MG63 (cell line): ENCODE results near the gene ZNF524. TPM values are rescaled to one million over a fixed set of nuclear protein-coding genes. Genes with fewer than 3 reads are reported as not detected.
A peak's percentile ranks its signal among the peaks of the same experiment; 100 is the strongest.

Experiments used
- DNase-seq: peaks from one replicate; pipeline ENCODE4 v3.0.0-alpha.2; 2020
- H3K27me3 ChIP-seq: fragments of 250-450 bp; sonication (Bioruptor Pico); 2 replicates; pipeline ENCODE4 v1.5.1; 2020; ENCODE audit warnings: mild to moderate bottlenecking, moderate library complexity
- H3K36me3 ChIP-seq: fragments of 250-450 bp; sonication (Bioruptor Pico); 2 replicates; pipeline ENCODE4 v1.5.1; 2020; ENCODE audit warnings: mild to moderate bottlenecking, moderate library complexity
- H3K4me3 ChIP-seq: fragments of 250-450 bp; sonication (Bioruptor Pico); 2 replicates; pipeline ENCODE4 v1.5.1; 2020; ENCODE audit warnings: mild to moderate bottlenecking, moderate library complexity
- H3K9me3 ChIP-seq: fragments of 250-450 bp; sonication (Bioruptor Pico); 2 replicates; pipeline ENCODE4 v1.5.1; 2020; ENCODE audit warnings: mild to moderate bottlenecking, moderate library complexity
- total RNA-seq: library from RNA; depleted of rRNA; stranded (reverse); fragments of >200 nt; shearing (Covaris generic); gene quantifications from 2 replicates; pipeline ENCODE4 v1.2.3, GENCODE V29; 2014; ENCODE audit warnings: low replicate concordance

Gene ZNF524
- total RNA-seq, 1 experiment from 2014 or later: 22.4 TPM

GRCh38 chr19:55621673-55622231 is 21.7 kb downstream of the ZNF524 start:
- Histone ChIP-seq H3K36me3 (peaks cover 17% of the 10 kb centered on the region), H3K4me3 (no peak overlapping the region)
- no peak for DNase-seq

GRCh38 chr19:55622242-55622969 is 22.3 kb downstream of the ZNF524 start:
- DNase-seq: no peak
- peaks cover 14% of the 10 kb centered on the region for H3K36me3 ChIP-seq
- no peaks in the 10 kb centered on the region for H3K27me3 ChIP-seq
- H3K4me3 ChIP-seq: no peak overlapping the region
- no peaks in the 10 kb centered on the region for H3K9me3 ChIP-seq

More at GRCh38 chr19:55621673-55622231, 21.7 kb downstream of the ZNF524 start:
- no peaks in the 10 kb centered on the region for H3K9me3 ChIP-seq
- H3K27me3 ChIP-seq: no peaks in the 10 kb centered on the region

- Histone ChIP-seq H3K36me3 (peaks cover 7% of the 10 kb centered on the region), H3K27me3 (no peaks in the 10 kb centered on the region), H3K4me3 (no peak overlapping the region), H3K9me3 (no peaks in the 10 kb centered on the region)
- DNase-seq: no peak
Measured at GRCh38 chr19:55623130-55623529, 23.0 kb downstream of the ZNF524 start.

- Histone ChIP-seq H3K4me3 (peak overlapping the region; percentile 58), H3K9me3 (no peaks in the 10 kb centered on the region), H3K36me3 (peaks cover 6% of the 10 kb centered on the region), H3K27me3 (no peaks in the 10 kb centered on the region)
- no peak for DNase-seq
Measured at GRCh38 chr19:55623561-55623960, 23.5 kb downstream of the ZNF524 start.

- Histone ChIP-seq H3K27me3 (no peaks in the 10 kb centered on the region), H3K4me3 (peak within 1 kb of the TSS; percentile 58), H3K36me3 (peaks cover 6% of the 10 kb centered on the region), H3K9me3 (no peaks in the 10 kb centered on the region)
- peak; percentile 86 for DNase-seq
Measured at GRCh38 chr19:55624109-55625003, 24.3 kb downstream of the ZNF524 start, which contains the start of gene ZNF784. Gene ZNF784 (minus strand): TSS chr19:55624566. CDS start chr19:55624561, 5 bp downstream.

- DNase-seq: no peak
- no peaks in the 10 kb centered on the region for H3K9me3 ChIP-seq
- H3K36me3 ChIP-seq: peaks cover 6% of the 10 kb centered on the region
- no peaks in the 10 kb centered on the region for H3K27me3 ChIP-seq
- H3K4me3 ChIP-seq: peak overlapping the region; percentile 58
Measured at GRCh38 chr19:55625004-55625326, 24.9 kb downstream of the ZNF524 start.

GRCh38 chr19:55626350-55626749 is 26.3 kb downstream of the ZNF524 start:
- Histone ChIP-seq H3K4me3 (no peak overlapping the region), H3K36me3 (0 out of 2 replicates have a peak, but pooled peaks cover 2% of the 10 kb centered on the region), H3K27me3 (no peaks in the 10 kb centered on the region), H3K9me3 (no peaks in the 10 kb centered on the region)
- no peak for DNase-seq

GRCh38 chr19:55632463-55632834 is 32.4 kb downstream of the ZNF524 start:
- H3K36me3 ChIP-seq: peaks cover 18% of the 10 kb centered on the region
- H3K9me3 ChIP-seq: no peaks in the 10 kb centered on the region
- peak; percentile 79 for DNase-seq
- H3K27me3 ChIP-seq: no peaks in the 10 kb centered on the region
- H3K4me3 ChIP-seq: no peak overlapping the region

GRCh38 chr19:55633861-55634260 is 33.8 kb downstream of the ZNF524 start:
- no peak for DNase-seq
- no peaks in the 10 kb centered on the region for H3K27me3 ChIP-seq

GRCh38 chr19:55635334-55635717 is 35.2 kb downstream of the ZNF524 start:
- peak overlapping the region; percentile 100 for H3K4me3 ChIP-seq
- H3K9me3 ChIP-seq: no peaks in the 10 kb centered on the region
- DNase-seq: no peak

More at GRCh38 chr19:55633861-55634260, 33.8 kb downstream of the ZNF524 start:
- Histone ChIP-seq H3K4me3 (peak overlapping the region; percentile 100), H3K36me3 (peaks cover 30% of the 10 kb centered on the region), H3K9me3 (no peaks in the 10 kb centered on the region)

GRCh38 chr19:55635856-55636440 is 35.9 kb downstream of the ZNF524 start:
- no peak for DNase-seq
- H3K36me3 ChIP-seq: peaks cover 35% of the 10 kb centered on the region
- H3K4me3 ChIP-seq: peak overlapping the region; percentile 100
- H3K9me3 ChIP-seq: no peaks in the 10 kb centered on the region
- no peaks in the 10 kb centered on the region for H3K27me3 ChIP-seq

More at GRCh38 chr19:55635334-55635717, 35.2 kb downstream of the ZNF524 start:
- H3K27me3 ChIP-seq: no peaks in the 10 kb centered on the region
- peaks cover 35% of the 10 kb centered on the region for H3K36me3 ChIP-seq

- Histone ChIP-seq H3K4me3 (peak overlapping the region; percentile 100; the same call in 1 of the 2 replicates), H3K9me3 (no peaks in the 10 kb centered on the region), H3K27me3 (no peaks in the 10 kb centered on the region), H3K36me3 (peaks cover 35% of the 10 kb centered on the region)
- no peak for DNase-seq
Measured at GRCh38 chr19:55636723-55637122, 36.6 kb downstream of the ZNF524 start.

- Histone ChIP-seq H3K27me3 (no peaks in the 10 kb centered on the region), H3K4me3 (no peak overlapping the region), H3K9me3 (no peaks in the 10 kb centered on the region), H3K36me3 (peaks cover 35% of the 10 kb centered on the region)
- no peak for DNase-seq
Measured at GRCh38 chr19:55637534-55637933, 37.4 kb downstream of the ZNF524 start.

- Histone ChIP-seq H3K4me3 (no peak overlapping the region; the same call in 1 of the 2 replicates), H3K36me3 (peaks cover 36% of the 10 kb centered on the region), H3K9me3 (no peaks in the 10 kb centered on the region), H3K27me3 (no peaks in the 10 kb centered on the region)
- DNase-seq: peak; percentile 66
Measured at GRCh38 chr19:55638864-55639359, 38.8 kb downstream of the ZNF524 start.

GRCh38 chr19:55640043-55640576 is 40.0 kb downstream of the ZNF524 start:
- DNase-seq: peak; percentile 70
- peak overlapping the region; percentile 75 for H3K4me3 ChIP-seq
- peaks cover 46% of the 10 kb centered on the region for H3K36me3 ChIP-seq
- H3K27me3 ChIP-seq: no peaks in the 10 kb centered on the region
- no peaks in the 10 kb centered on the region for H3K9me3 ChIP-seq
